GOT3 (cell line): Measurements from ENCODE around the gene HMG20A.

Source experiments
- DNase-seq: peaks from one replicate; lab custom pipeline; 2025; ENCODE audit warnings: mixed read lengths; lab: John Stamatoyannopoulos, UW

The HMG20A gene

GRCh38 chr15:77476995-77477394 lies 56.3 kb downstream of the HMG20A start:
- no peak for DNase-seq

DNA sequence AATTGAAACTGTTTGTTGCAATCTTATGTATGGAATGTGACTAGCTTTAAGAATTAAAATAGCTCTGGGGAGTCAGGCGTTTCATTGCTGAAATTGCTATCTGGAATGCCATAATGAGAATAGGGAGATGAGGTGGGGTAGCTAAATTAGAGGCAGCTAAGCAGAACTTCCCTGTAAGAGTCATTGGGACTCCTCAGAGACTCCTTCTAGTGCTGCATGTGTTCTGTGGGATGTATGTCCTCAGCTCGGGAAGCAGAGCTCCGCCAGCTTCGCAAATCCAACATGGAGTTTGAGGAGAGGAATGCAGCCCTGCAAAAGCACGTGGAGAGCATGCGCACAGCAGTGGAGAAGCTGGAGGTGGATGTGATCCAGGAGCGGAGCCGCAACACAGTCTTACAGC lies 57.4 kb downstream of the HMG20A start:
- no peak for DNase-seq

DNA sequence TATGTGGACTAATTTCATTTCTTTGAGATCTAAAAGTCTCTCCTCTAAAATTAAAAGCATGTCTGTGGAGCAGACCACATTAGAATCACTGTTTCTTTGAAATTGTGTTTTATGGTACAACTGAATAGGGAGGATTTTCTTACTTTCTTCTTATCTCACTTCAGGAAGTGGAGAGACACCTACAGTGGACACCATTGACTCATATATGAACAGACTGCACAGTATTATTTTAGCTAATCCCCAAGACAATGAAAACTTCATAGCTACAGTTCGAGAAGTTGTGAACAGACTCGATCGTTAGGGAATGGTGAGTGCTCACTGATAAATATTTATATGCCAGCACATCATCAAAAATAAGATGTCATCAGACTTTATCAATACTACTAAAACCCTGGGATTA lies 58.3 kb downstream of the HMG20A start:
- DNase-seq: no peak

DNA sequence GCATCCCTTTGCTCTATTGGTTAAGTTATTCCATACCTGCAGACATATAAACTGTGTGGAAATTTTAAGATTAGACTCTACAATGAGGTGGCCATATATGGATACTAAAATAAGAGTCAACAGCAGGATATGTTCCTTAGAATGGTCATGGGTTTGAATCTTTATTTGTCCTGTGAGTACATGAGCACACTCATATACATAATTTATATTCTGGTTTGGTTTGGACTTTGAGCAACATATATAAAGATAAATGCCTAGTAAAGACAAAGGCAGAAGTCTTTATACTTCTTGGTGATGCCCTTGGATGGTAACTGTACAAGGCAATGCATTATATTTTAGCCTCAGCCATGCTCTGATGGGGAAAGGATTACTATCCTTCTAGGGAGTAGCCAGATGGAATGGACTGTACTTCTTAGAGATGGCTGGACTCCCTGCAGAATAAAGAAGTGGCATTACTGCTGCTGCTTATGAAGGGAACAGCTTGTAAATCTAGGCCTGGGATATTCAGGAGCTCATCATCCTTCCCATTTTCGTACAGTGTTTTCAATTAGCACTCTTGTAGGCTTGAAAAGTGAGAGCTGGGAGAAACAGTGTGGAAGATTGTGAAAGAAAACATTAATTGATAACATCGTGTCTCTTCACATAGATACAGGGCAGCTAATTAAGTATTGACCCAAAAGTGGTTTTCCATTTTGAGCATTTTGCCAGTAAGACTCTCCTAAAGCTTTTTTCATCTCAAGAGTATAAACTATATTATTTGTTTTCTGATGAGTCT lies 60.4 kb downstream of the HMG20A start:
- DNase-seq: no peak

DNA sequence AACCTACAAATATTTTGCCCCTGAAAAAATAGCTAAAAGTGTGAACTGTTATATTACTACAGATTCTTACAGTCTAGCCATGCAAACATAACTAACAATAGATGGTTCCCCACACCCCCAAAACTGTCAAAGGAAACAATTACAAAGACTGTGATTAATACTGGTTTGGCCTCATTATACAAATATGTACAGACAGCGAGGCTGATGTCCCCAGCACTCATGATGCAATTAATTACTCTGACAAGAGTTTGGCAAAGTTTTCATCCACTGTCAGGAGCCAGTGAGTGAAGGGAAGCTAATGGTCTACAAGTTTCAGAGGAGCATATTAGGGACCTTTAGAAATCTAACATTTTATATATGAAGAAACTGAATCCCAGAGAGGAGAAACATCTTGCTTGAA lies 61.0 kb downstream of the HMG20A start:
- DNase-seq: no peak

DNA sequence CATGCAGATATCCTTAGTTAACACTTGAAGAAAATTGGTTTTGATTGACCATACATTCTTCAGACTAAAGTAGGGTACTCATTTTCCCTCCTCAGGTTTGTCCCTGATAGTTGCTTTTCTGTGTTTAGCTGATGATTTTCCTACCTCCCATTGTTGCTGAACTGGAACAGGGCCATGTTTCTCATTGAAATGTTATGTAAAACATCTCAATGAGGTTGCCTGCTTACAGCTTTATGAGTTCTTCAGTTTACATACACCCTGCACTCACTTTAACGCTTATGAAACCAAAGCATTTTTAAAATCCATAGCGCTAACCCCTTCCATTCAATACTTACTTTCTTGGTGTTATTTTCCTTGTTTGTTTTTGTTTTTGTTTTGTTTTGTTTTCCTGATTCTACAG lies 61.9 kb downstream of the HMG20A start:
- DNase-seq: no peak

- no peak for DNase-seq
Observed at GRCh38 chr15:77483425-77484140, 62.9 kb downstream of the HMG20A start.

GRCh38 chr15:77484994-77485393 lies 64.3 kb downstream of the HMG20A start:
- no peak for DNase-seq

GRCh38 chr15:77486542-77487468 lies 66.1 kb downstream of the HMG20A start:
- no peak for DNase-seq

DNA sequence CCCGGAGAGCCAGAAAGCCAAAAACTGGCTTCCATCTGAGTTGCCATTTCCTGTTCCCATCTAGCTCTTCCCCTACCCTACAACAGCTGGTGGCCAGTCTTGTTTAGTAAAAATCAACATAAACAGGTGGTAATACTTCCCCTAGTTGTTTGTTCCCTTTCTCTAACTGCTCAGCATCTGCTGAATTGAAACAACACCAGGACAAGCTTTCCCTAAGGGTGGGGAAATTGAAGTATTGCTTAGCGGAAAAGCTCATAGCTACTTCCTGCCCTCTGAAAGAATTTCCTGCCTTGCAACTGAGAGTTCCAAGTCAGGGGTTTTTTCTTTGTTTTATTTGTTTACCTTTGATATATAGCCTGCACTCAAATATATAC lies 66.8 kb downstream of the HMG20A start:
- no peak for DNase-seq

GRCh38 chr15:77487888-77488287 lies 67.2 kb downstream of the HMG20A start:
- DNase-seq: no peak

DNA sequence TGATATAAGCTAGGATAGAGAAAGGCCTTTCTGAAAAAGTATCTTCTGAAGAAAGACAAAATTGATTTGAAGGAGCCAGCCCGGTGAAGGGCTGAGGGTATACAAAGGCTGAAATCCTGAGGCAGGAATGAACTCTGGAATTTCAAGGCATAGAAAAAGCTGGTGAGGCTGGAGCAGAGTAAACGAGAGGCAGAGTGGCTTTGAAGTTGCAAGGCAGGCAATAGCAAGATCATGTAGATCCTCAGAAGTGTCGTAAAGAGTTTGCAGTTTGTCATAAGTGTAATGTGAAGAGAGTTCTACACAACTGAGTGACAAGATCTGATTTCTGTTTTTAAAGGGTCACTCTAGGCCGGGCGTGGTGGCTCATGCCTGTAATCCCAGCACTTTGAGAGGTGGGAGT lies 69.0 kb downstream of the HMG20A start:
- no peak for DNase-seq

GRCh38 chr15:77493324-77493907 lies 72.7 kb downstream of the HMG20A start:
- DNase-seq: no peak

DNA sequence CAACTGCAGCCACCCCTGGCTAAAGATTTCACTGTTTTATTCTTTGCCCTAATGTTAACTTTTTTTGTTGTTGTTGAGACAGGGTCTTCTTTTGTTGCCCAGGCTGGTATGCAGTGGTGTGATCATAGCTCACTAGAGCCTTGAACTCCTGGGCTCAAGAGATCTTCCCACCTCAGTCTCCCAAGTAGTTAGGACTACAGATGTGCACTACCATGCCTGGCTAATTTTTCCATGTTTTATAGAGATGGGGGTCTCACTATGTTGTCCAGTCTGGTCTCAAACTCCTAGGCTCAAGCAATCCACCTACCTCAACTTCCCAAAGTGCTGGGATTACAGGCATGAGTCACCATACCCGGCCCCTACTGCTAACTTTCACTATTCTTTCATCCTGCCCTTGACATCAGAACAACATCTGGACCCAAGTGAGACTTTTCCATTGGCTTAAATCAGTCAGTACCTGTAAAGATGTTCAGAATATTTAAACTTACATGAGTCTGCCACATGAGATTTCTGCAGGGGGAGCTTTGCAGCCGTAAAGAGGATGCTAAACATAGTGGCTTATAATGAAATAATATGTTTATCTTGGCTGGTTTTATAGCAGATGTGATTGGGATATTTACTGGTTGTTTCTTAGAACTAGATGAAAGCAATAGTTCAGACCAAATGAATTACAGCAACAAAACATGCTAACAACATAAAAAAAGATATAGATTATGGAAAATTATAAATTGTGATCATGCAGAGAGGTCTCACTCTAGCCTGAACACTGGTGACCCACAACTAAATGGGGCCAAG lies 73.6 kb downstream of the HMG20A start:
- no peak for DNase-seq

- no peak for DNase-seq
Observed at GRCh38 chr15:77494964-77495363, 74.3 kb downstream of the HMG20A start.

DNA sequence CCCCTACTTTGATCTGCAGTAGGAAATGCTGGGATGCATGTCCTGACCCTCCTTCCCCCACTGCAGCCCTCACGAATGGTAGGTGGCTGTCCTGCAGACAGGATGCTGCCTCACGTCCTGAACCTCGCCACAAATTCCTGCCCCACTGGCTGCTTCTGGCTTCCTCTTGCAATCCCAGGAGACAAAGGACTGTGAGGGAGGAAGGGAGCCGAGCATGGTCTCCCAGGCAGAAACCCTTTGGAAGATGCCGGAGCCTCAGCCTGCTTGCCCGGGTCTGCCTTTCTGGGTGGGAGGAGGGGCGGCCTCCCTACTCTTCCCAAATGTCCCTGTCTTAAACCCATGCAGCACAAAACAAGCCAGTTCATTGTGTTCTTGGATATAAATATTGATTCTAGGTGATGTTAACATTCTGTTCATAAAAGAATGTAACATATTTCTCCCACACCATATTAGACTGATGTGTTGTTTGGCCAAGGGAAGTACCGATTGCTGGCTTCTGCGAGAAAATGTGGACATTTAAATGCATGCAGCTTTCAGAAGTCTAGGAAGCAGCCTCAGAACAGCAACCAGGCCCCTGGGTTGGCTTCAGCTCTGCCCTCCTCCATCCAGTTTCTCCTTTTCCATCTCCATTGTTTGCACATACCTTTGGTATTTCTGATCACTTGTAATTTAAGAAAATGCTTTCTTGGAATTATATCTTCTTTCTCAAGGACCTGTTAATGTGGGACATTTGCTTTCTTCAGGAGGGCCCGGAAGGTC lies 75.3 kb downstream of the HMG20A start:
- DNase-seq: no peak

DNA sequence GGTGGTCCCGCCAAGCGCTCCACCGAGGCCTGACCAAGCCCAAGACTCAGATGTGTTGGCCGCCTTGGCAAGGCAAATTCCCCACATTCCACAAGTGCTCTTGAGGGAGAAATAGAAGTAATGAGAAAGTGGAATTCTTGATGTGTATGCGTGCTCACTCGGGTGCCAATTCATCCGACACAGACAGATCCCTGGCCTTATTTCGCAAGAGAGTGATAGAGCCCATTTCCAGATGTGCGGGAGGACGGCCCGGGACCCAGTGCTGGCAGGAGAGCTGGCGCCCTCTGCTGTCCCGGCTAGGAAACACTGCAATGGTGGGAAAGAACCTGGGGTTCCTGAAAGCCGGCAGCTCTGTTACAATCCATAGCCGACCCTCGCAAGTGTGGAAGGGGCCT lies 76.0 kb downstream of the HMG20A start:
- peak; percentile 80 for DNase-seq

GRCh38 chr15:77497110-77497737 lies 76.5 kb downstream of the HMG20A start:
- DNase-seq: peak; percentile 30

GRCh38 chr15:77497942-77498361 lies 77.3 kb downstream of the HMG20A start:
- no peak for DNase-seq
